Upper lobe of left lung (tissue), 6 donors: ENCODE results near the gene MMP21. TPM values are rescaled to one million over a fixed set of nuclear protein-coding genes. Genes with fewer than 3 reads are reported as not detected.

ENCODE experiments used
- ATAC-seq, 2 donors: fragments of 200-7000 bp; cut with Tn5 transposase; one replicate each; pipeline ENCODE4 v1.9.1; 2022; ENCODE audit warnings: mild to moderate bottlenecking in 2 of 2, moderate library complexity in 2 of 2; ENCODE audit not compliant: low FRiP score in 2 of 2
- DNase-seq, 2 donors: peaks; one replicate each; pipeline ENCODE4 v3.0.0-alpha.2; 2019 to 2020
- H3K27ac ChIP-seq, 4 donors: fragments of 200-600 bp; sonication (generic); one replicate each; pipeline ENCODE4 v1.5.1; 2016 to 2019
- H3K27me3 ChIP-seq, 4 donors: fragments of 200-600 bp; sonication (generic); one replicate each; pipeline ENCODE4 v1.5.1; 2017 to 2019
- H3K36me3 ChIP-seq, 4 donors: fragments of 200-600 bp; sonication (generic); one replicate each; pipeline ENCODE4 v1.5.1; 2016 to 2019
- H3K4me1 ChIP-seq, 4 donors: fragments of 200-600 bp; sonication (generic); one replicate each; pipeline ENCODE4 v1.5.1; 2018 to 2019
- H3K4me3 ChIP-seq, 4 donors: fragments of 200-600 bp; sonication (generic); one replicate each; pipeline ENCODE4 v1.5.1; 2017 to 2019; ENCODE audit warnings: mild to moderate bottlenecking in 2 of 4, moderate library complexity in 1 of 4
- H3K9me3 ChIP-seq, 4 donors: fragments of 200-600 bp; sonication (generic); one replicate each; pipeline ENCODE4 v1.5.1; 2018 to 2019
- EP300 ChIP-seq, 4 donors: sonication (generic); formaldehyde crosslinking; IDR thresholded peaks; one replicate each; pipeline ENCODE4 v1.5.1; 2017; ENCODE audit warnings: antibody characterized with exemption in 4 of 4, control low read depth in 2 of 4
- POLR2A ChIP-seq, 4 donors: fragments of 450-650 bp; IDR thresholded peaks; one replicate each; pipeline ENCODE4 v1.5.1; 2016 to 2017; ENCODE audit warnings: antibody characterized with exemption in 4 of 4, mild to moderate bottlenecking in 2 of 4
- POLR2AphosphoS5 ChIP-seq, 2 donors: sonication (generic); formaldehyde crosslinking; IDR thresholded peaks; one replicate each; pipeline ENCODE4 v1.5.1; 2017; ENCODE audit warnings: antibody characterized with exemption in 2 of 2
- WGBS, 2 donors: methylation state at CpG; one replicate each; pipeline ENCODE4 v1.1.5; 2017 to 2018; 5-methylcytosine and 5-hydroxymethylcytosine counted together
- total RNA-seq, 6 donors: library from RNA; depleted of rRNA in 4 of 6; stranded (reverse); fragments of >200 nt in 4 of 6; gene quantifications; one replicate each; pipeline versions ENCODE4 v1.1.0 to v1.2.1, GENCODE V29; 2016 to 2021
- TF ChIP-seq, protein P1 (sequence below), 6 experiments: fragments of 450-650 bp in 4 of 6; fragments of 200-600 bp in 2 of 6; sonication (generic) in 2 of 6; IDR thresholded peaks; one replicate each; pipeline ENCODE4 v1.5.1; 2016 to 2019; ENCODE audit warnings: antibody characterized with exemption in 6 of 6
- donor health status: DM: no; HTN: no; CAD: no; lungs with moderate emphysema.
- donor health status: DM: no; HTN: yes; CAD: no; lungs with severe emphysema.

The MMP21 gene
- total RNA-seq, 6 donors from 2014 or later = 0.13 to 3.1 (median 0.69) TPM; not detected in 1

DNA sequence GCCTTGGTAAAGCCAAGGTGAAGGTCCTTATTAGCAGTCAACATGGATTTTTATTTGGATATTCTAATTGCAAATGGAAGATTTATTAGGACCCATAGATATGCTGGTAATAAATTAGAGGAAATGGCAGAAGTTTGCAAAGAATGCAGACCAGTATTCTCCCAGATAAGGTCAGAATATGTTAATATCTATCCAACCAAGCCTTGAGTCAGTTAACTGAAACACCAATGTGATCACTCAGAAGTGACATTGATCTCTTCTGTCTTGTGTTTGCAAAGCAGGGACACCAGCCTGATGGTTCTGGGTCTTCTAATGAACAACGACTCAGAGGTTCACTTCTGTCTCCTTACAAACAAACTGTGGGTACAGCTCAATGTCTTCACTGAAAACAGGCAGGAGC is 26.0 kb upstream of the MMP21 start:
- Histone ChIP-seq H3K36me3 (peaks cover 0 to 62% (median 29%) of the 10 kb centered on the region in 4 donors), H3K4me3 (no peak overlapping the region), H3K4me1 (no peaks in the 10 kb centered on the region), H3K27ac (no peak overlapping the region), H3K9me3 (no peaks in the 10 kb centered on the region), H3K27me3 (no peaks in the 10 kb centered on the region)
- 75 to 94% methylated on average over 1 of the region's 1 CpG for WGBS, 2 donors
- TF ChIP-seq EP300 (IDR thresholded peaks at IDR 0.05) = no peak
- DNase-seq = no peak
- ATAC-seq = no peak

DNA sequence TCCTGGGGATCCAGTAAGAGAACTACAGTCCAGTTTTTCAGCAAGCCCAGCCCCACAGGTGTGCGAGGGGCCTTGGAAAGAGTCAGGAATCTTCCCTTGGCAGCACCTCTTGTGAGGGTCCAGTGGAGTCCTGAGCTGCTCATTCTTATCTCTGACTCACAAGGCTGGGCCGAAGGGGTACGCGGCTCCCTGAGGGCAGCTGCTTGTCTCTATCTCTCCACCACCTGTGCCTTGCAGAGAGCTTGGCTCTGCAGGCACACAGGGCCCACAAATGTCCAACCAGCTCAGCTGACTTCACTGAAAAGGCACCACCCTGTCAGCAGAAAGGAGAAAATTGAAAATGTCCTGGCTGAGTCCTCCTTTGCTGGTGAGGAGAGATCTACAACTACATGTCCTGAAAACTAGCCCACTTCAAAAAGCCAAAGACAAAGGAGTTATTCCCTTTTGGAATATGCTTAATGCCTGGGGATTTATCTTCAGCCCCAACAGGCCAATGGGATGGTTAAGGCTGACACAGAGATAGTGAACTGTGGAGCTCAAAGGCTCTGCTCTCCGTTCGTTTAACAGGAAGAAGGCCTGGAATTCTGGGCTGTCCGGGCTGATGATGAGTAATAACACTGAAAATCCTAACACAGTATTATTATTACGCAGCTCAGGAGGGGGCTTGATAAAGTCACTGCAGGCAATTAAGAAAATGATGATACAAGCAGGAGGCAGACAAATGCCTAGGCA is 24.0 kb upstream of the MMP21 start:
- no peak for ATAC-seq
- Histone ChIP-seq H3K27ac (no peak overlapping the region), H3K4me3 (no peak overlapping the region), H3K27me3 (no peaks in the 10 kb centered on the region), H3K9me3 (no peaks in the 10 kb centered on the region), H3K36me3 (peaks cover 0 to 58% (median 25%) of the 10 kb centered on the region in 4 donors), H3K4me1 (no peaks in the 10 kb centered on the region)
- DNase-seq = no peak
- WGBS, 2 donors = 94 to 96% methylated on average over 8 of the region's 8 CpGs
- TF ChIP-seq POLR2AphosphoS5 (IDR thresholded peaks at IDR 0.05) = no peak
- TF ChIP-seq, protein P1, sequence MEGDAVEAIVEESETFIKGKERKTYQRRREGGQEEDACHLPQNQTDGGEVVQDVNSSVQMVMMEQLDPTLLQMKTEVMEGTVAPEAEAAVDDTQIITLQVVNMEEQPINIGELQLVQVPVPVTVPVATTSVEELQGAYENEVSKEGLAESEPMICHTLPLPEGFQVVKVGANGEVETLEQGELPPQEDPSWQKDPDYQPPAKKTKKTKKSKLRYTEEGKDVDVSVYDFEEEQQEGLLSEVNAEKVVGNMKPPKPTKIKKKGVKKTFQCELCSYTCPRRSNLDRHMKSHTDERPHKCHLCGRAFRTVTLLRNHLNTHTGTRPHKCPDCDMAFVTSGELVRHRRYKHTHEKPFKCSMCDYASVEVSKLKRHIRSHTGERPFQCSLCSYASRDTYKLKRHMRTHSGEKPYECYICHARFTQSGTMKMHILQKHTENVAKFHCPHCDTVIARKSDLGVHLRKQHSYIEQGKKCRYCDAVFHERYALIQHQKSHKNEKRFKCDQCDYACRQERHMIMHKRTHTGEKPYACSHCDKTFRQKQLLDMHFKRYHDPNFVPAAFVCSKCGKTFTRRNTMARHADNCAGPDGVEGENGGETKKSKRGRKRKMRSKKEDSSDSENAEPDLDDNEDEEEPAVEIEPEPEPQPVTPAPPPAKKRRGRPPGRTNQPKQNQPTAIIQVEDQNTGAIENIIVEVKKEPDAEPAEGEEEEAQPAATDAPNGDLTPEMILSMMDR (IDR thresholded peaks at IDR 0.05) = no peak
- TF ChIP-seq EP300 (IDR thresholded peaks at IDR 0.05) = no peak
- no peak for TF ChIP-seq POLR2A (IDR thresholded peaks at IDR 0.05)

DNA sequence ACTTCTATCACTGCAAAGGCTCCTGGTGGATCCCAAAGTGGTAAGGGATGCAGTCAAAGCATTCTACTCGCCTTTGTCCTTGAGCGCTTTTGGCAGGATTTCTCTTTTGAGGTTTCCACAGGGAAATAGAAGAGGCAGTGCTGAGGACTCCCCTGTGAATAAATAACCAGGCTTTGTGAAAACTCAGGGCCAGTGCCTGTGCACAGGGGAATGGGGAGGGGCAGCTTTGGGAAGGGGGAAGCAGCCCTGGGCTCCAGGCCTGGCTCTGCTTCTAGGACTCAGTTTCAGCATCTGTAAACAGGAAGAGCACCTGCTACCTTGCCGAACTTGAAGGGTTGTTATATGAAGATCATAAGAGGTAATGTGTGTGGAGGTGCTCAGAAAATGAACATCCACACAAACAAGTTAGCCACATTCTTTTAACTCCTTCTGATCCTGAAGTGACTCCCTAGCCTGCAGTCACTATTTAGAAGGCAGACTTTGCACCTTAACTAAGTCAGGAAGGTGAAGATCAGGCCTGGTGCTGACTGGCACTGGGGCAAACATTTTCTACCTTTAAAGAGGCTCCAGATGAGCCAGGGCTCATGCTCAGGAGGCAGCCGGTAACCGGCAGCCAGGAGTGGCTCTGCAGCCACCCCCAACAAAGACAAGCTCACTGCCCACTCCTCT is 22.5 kb upstream of the MMP21 start:
- ATAC-seq (peak in 1 of 2 donors; percentile 62), DNase-seq (no peak)
- WGBS, 2 donors = 57 to 63% methylated on average over 3 to 5 of the region's 5 CpGs
- TF ChIP-seq POLR2A (IDR thresholded peaks at IDR 0.05) = no peak
- TF ChIP-seq, protein P1 (IDR thresholded peaks at IDR 0.05) = no peak
- no peak for TF ChIP-seq EP300 (IDR thresholded peaks at IDR 0.05)
- no peak overlapping the region for H3K27ac ChIP-seq
- no peak overlapping the region for H3K4me3 ChIP-seq
- no peaks in the 10 kb centered on the region for H3K4me1 ChIP-seq
- no peaks in the 10 kb centered on the region for H3K27me3 ChIP-seq
- H3K36me3 ChIP-seq = peaks cover 0 to 62% (median 35%) of the 10 kb centered on the region in 4 donors
- H3K9me3 ChIP-seq = no peaks in the 10 kb centered on the region

DNA sequence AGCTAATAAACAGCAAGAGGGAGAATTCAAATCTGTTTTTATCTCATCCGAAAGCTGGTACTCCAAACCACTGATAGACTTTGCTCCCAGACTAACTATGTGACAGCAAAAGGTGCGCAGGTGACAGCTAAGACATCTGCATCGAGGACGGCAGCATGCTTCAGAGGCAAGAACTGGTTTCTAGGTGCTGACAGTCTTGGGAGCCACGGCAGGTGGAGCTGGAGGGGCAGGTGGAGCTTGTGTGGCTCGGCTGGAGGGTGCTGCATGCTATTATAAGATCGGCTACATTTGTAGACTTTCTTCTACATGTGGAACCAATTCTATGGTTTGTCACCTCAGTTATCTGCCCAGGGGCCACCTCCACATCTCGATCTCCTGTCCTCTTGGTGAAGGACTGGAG is 21.8 kb upstream of the MMP21 start:
- no peak for DNase-seq
- Histone ChIP-seq H3K9me3 (no peaks in the 10 kb centered on the region), H3K4me3 (no peak overlapping the region), H3K27me3 (no peaks in the 10 kb centered on the region), H3K27ac (no peak overlapping the region), H3K36me3 (peaks cover 3 to 64% (median 38%) of the 10 kb centered on the region in 4 donors), H3K4me1 (no peaks in the 10 kb centered on the region)
- no peak for ATAC-seq
- TF ChIP-seq POLR2A (IDR thresholded peaks at IDR 0.05) (no peak), POLR2AphosphoS5 (IDR thresholded peaks at IDR 0.05) (no peak), EP300 (IDR thresholded peaks at IDR 0.05) (no peak)
- TF ChIP-seq, protein P1 (IDR thresholded peaks at IDR 0.05) = no peak
- 84 to 90% methylated on average over 7 to 8 of the region's 8 CpGs for WGBS, 2 donors

DNA sequence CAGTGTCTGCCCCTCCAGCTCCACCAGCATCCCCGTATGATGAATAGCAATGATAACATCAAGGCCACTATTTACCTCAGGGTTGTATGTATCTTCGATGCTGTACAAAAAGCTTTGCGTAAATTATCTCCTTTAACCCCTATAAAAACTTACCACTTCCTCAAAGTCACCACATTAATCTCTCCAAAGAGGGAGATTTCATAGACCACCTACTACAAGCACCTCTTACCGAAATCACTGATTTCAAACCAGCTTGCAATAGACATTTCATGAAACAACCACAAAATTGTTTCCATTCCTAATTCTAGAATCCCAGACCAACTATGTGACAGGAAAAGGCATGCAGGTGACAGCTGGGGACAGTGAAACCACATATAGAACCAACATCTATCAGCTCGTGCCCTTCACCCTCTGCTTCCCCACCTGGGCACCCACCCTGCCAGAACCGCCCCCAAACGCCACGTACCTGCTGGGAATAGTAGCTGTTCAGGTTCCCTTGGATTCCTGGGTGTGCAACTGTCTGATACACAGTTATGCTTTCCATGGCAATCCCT is 20.1 kb upstream of the MMP21 start:
- Histone ChIP-seq H3K27me3 (no peaks in the 10 kb centered on the region), H3K4me1 (no peaks in the 10 kb centered on the region), H3K9me3 (no peaks in the 10 kb centered on the region), H3K4me3 (no peak overlapping the region), H3K36me3 (peaks cover 6 to 68% (median 42%) of the 10 kb centered on the region in 4 donors), H3K27ac (no peak overlapping the region)
- 79 to 86% methylated on average over 8 of the region's 8 CpGs for WGBS, 2 donors
- DNase-seq (no peak), ATAC-seq (no peak)
- no peak for TF ChIP-seq EP300 (IDR thresholded peaks at IDR 0.05)
- TF ChIP-seq, protein P1 (IDR thresholded peaks at IDR 0.05) = no peak
- TF ChIP-seq POLR2A (IDR thresholded peaks at IDR 0.05) = no peak
